Measurements from ENCODE around the gene TBXA2R. TPM values are rescaled to one million over a fixed set of nuclear protein-coding genes. Genes with fewer than 3 reads are reported as not detected.

TBXA2R gene
- 0.40 and 3.0 TPM in 2 replicates for total RNA-seq

DNA sequence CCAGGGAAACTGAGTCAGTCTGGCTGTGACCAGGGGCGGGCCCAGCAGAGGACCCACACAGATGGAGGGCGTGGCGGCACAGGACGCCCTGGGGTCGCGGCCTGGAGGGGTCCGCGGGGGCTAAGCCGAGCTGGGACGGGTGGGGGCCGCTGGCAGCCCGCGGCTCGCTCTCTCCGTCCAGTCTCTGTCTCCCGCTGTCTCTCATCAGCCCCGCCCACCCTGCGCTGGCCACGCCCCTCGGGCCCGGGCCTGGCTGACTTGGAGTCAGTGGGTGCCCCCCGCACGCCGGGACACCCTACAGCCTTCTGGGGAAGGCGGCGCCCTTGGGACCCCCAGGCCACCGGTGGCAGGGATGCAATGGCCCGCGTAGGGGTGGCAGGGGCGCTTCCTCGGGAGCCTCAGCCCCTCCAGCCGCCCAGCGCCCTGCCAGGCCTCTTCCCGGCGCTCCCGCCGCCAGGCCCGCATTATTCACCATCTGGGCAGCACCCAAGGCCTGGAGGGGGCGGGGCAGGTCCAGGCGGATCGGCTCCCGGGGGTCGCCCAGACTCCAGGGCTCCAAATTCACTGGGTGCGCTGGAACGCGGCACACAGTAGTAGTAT, at the start of gene TBXA2R:
Gene TBXA2R (minus strand): TSS at position 186 of the 600 bp plus-strand sequence. CDS start 6,241 bp downstream, outside the sequence.

DNA sequence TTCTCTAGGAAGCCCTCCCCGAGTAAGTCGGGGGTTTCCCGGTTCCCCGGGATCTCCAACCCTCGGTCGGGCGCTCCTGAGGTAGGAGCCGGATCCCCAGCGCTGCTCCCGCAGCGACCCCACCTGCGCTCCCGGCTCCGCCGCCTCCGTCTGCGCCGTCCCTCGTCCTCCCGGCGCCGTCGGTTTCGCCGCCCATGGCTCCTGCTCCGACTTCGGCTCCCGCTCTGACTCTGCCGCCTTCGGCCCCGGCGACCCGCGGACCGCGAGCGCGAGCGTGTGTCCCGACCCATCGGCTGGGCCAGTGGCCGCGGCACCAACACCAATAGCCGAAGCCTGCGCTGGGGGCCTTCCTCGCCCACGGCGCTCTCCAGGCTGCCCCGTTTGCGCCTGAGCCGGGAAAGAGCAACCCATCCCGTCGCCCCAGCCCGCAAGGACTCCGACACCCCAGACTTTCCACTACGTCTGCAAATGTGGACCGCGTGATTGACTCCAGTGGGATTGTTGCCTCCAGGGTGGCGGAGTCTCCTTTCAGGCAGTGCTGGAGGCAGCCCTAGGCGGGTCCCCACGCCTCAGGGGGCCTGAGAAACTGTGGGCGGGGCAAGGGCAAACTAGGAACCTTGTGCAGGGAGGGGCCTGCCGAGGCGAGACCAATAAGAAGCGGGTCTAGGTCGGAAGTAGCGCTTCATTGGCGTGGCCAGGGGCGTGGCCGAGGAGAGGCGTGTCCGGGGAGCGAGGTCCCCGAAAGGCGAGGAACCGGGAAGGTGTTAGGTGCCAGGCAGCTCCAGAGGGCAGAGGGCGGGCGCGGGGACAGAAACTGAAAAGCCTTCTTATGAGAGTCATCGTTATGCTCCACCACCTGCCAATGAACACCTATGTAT, 20.0 kb upstream of the TBXA2R start, which contains the start of gene CACTIN:
Gene CACTIN (minus strand): TSS at position 318 of the 878 bp plus-strand sequence. CDS start 28 bp downstream, at position 290.

DNA sequence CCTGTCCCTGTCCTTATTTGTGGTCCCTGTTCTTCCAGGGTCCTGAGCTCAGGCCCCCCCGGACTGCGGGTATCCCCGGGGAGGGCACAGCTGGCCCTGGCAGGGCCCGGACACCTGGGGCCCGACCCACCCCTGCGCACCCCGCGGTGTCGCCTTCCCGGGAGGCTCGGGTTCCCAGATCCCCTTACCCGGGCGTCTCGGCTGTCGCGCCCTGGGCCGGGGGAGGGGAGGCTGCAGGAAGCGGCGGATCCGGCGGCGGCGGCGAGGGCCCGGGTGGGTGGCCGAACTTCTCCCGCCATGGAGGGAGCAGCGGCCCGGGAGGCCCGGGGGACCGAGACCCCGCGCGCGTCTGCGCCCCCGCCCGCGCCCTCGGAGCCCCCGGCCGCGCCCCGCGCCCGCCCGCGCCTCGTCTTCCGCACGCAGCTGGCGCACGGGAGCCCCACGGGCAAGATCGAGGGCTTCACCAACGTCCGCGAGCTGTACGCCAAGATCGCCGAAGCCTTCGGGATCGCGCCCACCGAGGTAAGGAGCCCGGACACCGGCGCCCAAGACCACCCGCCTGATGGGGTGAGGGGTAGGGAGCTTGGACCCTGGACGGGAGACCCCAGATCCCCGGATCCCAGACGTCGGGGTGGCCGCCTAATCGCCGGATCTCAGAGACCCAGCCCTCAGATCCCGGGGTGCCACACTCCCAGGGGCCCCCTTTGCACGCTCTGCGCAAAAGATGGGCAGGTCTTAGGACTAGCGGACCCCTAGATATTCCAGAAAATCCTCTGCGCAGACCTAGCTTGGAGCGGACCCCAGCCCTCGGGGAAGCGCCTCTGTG, 21.2 kb downstream of the TBXA2R start, which contains the start of gene GIPC3:
Gene GIPC3 (plus strand): TSS at position 178 of the 826 bp plus-strand sequence. CDS start 120 bp downstream, at position 298.

DNA sequence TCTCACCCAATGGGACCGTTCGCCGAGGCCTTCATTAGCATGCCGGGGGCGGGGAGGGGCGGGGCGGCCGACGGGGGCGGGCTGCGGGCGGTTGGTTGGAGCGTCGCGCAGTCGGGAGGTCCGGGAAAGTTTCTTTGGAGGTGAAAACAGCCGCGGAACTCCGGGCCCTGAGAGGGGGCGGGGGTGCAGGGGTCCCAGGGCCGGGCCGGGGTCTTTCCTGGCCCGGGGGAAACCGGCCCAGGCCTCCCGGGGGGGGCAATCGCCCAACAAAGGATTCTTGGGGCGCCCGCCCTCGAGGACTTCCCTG, 33.9 kb downstream of the TBXA2R start, which contains the start of gene HMG20B:
Gene HMG20B (plus strand): TSS at position 90 of the 307 bp plus-strand sequence. CDS start 366 bp downstream, outside the sequence.

DNA sequence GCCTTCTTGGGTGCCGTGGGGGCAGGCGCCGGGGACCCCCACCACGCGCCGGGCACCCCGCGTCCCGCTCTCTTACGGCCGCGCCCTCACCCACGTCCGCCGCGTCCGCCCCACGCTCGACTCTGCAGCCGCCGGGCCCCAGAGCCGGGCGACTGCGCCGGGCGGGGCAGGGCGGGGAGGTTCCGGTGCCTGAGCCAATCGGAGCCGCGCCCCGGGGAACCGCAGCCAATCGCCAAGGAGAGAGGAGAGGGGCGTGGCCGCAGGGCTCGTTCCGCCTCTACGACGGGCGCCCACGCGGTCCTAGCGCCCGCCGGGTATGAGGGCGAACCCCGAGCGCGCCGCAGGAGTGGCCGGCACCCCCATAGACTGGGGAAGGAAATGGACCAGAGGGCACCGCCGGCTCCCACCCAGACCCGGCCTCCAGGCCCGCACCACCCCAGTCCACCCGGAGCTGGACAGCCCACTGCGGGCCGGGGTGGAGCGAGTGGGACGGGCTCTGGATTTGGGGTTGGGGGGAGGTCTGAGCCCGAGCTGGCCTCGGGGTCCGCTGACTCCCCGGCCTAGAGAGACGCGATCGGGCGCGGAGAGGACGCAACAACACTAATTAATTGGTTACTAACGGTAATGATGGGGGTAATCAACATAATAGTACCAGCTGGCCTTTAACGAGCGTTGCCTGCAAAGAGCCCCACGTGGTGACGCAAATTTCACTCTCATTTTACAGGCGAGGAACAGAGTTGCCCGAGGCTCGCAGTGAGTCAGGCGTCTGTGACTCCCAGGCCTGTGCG, 49.0 kb downstream of the TBXA2R start, which contains the start of gene MFSD12:
Gene MFSD12 (minus strand): TSS at position 126 of the 788 bp plus-strand sequence. CDS start 183 bp downstream, outside the sequence.

Other genes starting within 250 kb of the TBXA2R start
- 50.4 and 127 TPM in 2 replicates for gene NFIC, start 240.3 kb downstream of the TBXA2R start, total RNA-seq
- not detected in 2 replicates for gene SMIM24, start 126.3 kb downstream of the TBXA2R start, total RNA-seq
- not detected in 2 replicates for gene SMIM44, start 123.4 kb downstream of the TBXA2R start, total RNA-seq
- gene DOHH, start 106.2 kb downstream of the TBXA2R start, total RNA-seq = 24.7 and 31.2 TPM in 2 replicates
- 24.6 and 40.7 TPM in 2 replicates for gene FZR1, start 100.6 kb downstream of the TBXA2R start, total RNA-seq
- gene TEKTIP1, start 67.7 kb downstream of the TBXA2R start, total RNA-seq = not detected in 2 replicates
- 74.3 and 83.0 TPM in 2 replicates for gene MFSD12, start 49.3 kb downstream of the TBXA2R start, total RNA-seq
- 107 and 118 TPM in 2 replicates for gene HMG20B, start 33.9 kb downstream of the TBXA2R start, total RNA-seq
- 0.13 and 1.0 TPM in 2 replicates for gene GIPC3, start 21.4 kb downstream of the TBXA2R start, total RNA-seq
- gene CACTIN, start 19.9 kb upstream of the TBXA2R start, total RNA-seq = 21.3 and 28.7 TPM in 2 replicates
- 23.7 and 27.2 TPM in 2 replicates for gene PIP5K1C, start 93.6 kb upstream of the TBXA2R start, total RNA-seq
- 0.26 TPM in 1 of 2 replicates, not detected in the other for gene TJP3, start 101.5 kb upstream of the TBXA2R start, total RNA-seq
- 22.8 and 47.1 TPM in 2 replicates for gene APBA3, start 154.8 kb upstream of the TBXA2R start, total RNA-seq
- 46.6 and 52.6 TPM in 2 replicates for gene MRPL54, start 155.8 kb upstream of the TBXA2R start, total RNA-seq
- not detected in 2 replicates for gene RAX2, start 165.4 kb upstream of the TBXA2R start, total RNA-seq
- 0.40 TPM in 1 of 2 replicates, not detected in the other for gene MATK, start 179.5 kb upstream of the TBXA2R start, total RNA-seq